GM23338 (cell line): Measurements from ENCODE around the gene PKNOX2. TPM values are rescaled to one million over a fixed set of nuclear protein-coding genes. Genes with fewer than 3 reads are reported as not detected.

Experiments
- ATAC-seq: fragments of 200-7000 bp; cut with Tn5 transposase; 3 replicates; pipeline ENCODE4 v1.9.1; 2020
- DNase-seq: peaks from one replicate; pipeline ENCODE4 v3.0.0-alpha.2; 2015; ENCODE audit warnings: low spot score
- H2AFZ ChIP-seq: fragments of 200-600 bp; sonication (generic); 2 replicates; pipeline ENCODE4 v1.8.0; 2016; ENCODE audit warnings: antibody characterized with exemption, mild to moderate bottlenecking, moderate library complexity
- H3F3A ChIP-seq: fragments of 200-600 bp; sonication (generic); replicated peaks from 2 replicates; pipeline ENCODE4 v1.8.0; 2017; ENCODE audit warnings: antibody characterized with exemption, mixed run types, low read depth
- H3K27ac ChIP-seq: fragments of 200-600 bp; sonication (generic); 2 replicates; pipeline ENCODE4 v1.6.1; 2016; ENCODE audit warnings: low read depth
- H3K27me3 ChIP-seq: fragments of 200-600 bp; sonication (generic); 2 replicates; pipeline ENCODE4 v1.8.0; 2016; ENCODE audit warnings: mild to moderate bottlenecking, mixed run types, moderate library complexity; ENCODE audit not compliant: insufficient read depth
- H3K36me3 ChIP-seq: fragments of 200-600 bp; sonication (generic); 2 replicates; pipeline ENCODE4 v1.8.0; 2016; ENCODE audit warnings: mild to moderate bottlenecking; ENCODE audit not compliant: insufficient read depth
- H3K4me1 ChIP-seq: fragments of 200-600 bp; sonication (generic); 2 replicates; pipeline ENCODE4 v1.8.0; 2016; ENCODE audit warnings: mild to moderate bottlenecking, moderate library complexity; ENCODE audit not compliant: insufficient read depth
- H3K4me2 ChIP-seq: fragments of 200-600 bp; sonication (generic); 2 replicates; pipeline ENCODE4 v1.7.1; 2017; ENCODE audit warnings: mixed run types
- H3K4me3 ChIP-seq: fragments of 200-600 bp; sonication (generic); 2 replicates; pipeline ENCODE4 v1.6.1; 2016; ENCODE audit warnings: mixed run types
- H3K79me2 ChIP-seq: fragments of 200-600 bp; sonication (generic); replicated peaks from 2 replicates; pipeline ENCODE4 v1.8.0; 2017; ENCODE audit warnings: mild to moderate bottlenecking; ENCODE audit not compliant: insufficient read depth
- H3K9me2 ChIP-seq: fragments of 200-600 bp; sonication (generic); 2 replicates; pipeline ENCODE4 v1.8.0; 2017; ENCODE audit not compliant: insufficient read depth
- H4K20me1 ChIP-seq: fragments of 200-600 bp; sonication (generic); replicated peaks from 2 replicates; pipeline ENCODE4 v1.8.0; 2017; ENCODE audit warnings: mild to moderate bottlenecking; ENCODE audit not compliant: insufficient read depth
- H3K27ac Mint-ChIP-seq: 2 replicates; pipeline ENCODE4 v1.8.0; 2020; ENCODE audit warnings: inconsistent platforms, mild to moderate bottlenecking, moderate library complexity, mixed read lengths
- H3K27me3 Mint-ChIP-seq: 3 replicates; pipeline ENCODE4 v1.8.0; 2022; ENCODE audit warnings: low read depth, mild to moderate bottlenecking, moderate library complexity, mixed read lengths, inconsistent platforms; ENCODE audit not compliant: insufficient read depth, poor library complexity
- H3K36me3 Mint-ChIP-seq: 3 replicates; pipeline ENCODE4 v1.8.0; 2021; ENCODE audit warnings: low read depth, mild to moderate bottlenecking, inconsistent platforms, moderate library complexity, mixed read lengths
- H3K4me1 Mint-ChIP-seq: 3 replicates; pipeline ENCODE4 v1.8.0; 2020; ENCODE audit warnings: mild to moderate bottlenecking, inconsistent platforms, mixed read lengths
- H3K4me3 Mint-ChIP-seq: 3 replicates; pipeline ENCODE4 v1.8.0; 2021; ENCODE audit warnings: moderate library complexity, mild to moderate bottlenecking, inconsistent platforms, mixed read lengths
- H3K9me3 Mint-ChIP-seq: 3 replicates; pipeline ENCODE4 v1.8.0; 2020; ENCODE audit warnings: moderate library complexity, mild to moderate bottlenecking, inconsistent platforms, mixed read lengths
- CREB1 ChIP-seq: fragments of 250-450 bp; sonication (Bioruptor Pico); IDR thresholded peaks from 2 replicates; pipeline ENCODE4 v1.5.0; 2020; ENCODE audit warnings: low read depth, mild to moderate bottlenecking, moderate library complexity
- EZH2 ChIP-seq: fragments of 200-600 bp; sonication (generic); IDR thresholded peaks from one replicate; pipeline ENCODE4 v1.8.0; 2017; ENCODE audit warnings: antibody characterized with exemption, mild to moderate bottlenecking, low read depth; ENCODE audit not compliant: unreplicated experiment
- EZH2phosphoT487 ChIP-seq: fragments of 200-600 bp; sonication (generic); IDR thresholded peaks from one replicate; pipeline ENCODE4 v1.8.1; 2018; ENCODE audit warnings: antibody characterized with exemption; ENCODE audit not compliant: unreplicated experiment
- JUNB ChIP-seq: IDR thresholded peaks from one replicate; pipeline ENCODE4 v1.6.1; 2016; ENCODE audit warnings: antibody characterized with exemption; ENCODE audit not compliant: unreplicated experiment
- NANOG ChIP-seq: IDR thresholded peaks from 2 replicates; pipeline ENCODE4 v1.6.1; 2016; ENCODE audit warnings: antibody characterized with exemption, borderline replicate concordance
- POLR2AphosphoS5 ChIP-seq: IDR thresholded peaks from 2 replicates; pipeline ENCODE4 v1.6.1; 2016; ENCODE audit warnings: antibody characterized with exemption, low read depth
- STAT1 ChIP-seq: IDR thresholded peaks from one replicate; pipeline ENCODE4 v1.6.1; 2016; ENCODE audit warnings: antibody characterized with exemption; ENCODE audit not compliant: unreplicated experiment
- ZNF114 ChIP-seq: fragments of 250-450 bp; sonication (Bioruptor Pico); IDR thresholded peaks from 2 replicates; pipeline ENCODE4 v1.5.0; 2020; ENCODE audit warnings: mild to moderate bottlenecking, moderate library complexity
- ZNF331 ChIP-seq: fragments of 250-450 bp; sonication (Bioruptor Pico); IDR thresholded peaks from 2 replicates; pipeline ENCODE4 v1.5.0; 2020; ENCODE audit warnings: low read depth, mild to moderate bottlenecking, moderate library complexity
- polyA plus RNA-seq: library from polyadenylated mRNA; unstranded; fragments of >200 nt; fragmentation: Nextera tagmentation; extraction: Ambion mirVana; gene quantifications from 2 replicates; pipeline ENCODE4 v1.2.1, GENCODE V29; 2016
- total RNA-seq: library from RNA; depleted of rRNA; stranded (reverse); fragments of >200 nt; shearing (Covaris generic); gene quantifications from 2 replicates; pipeline ENCODE4 v1.2.3, GENCODE V29; 2014
- TF ChIP-seq, protein P1 (sequence below): IDR thresholded peaks from one replicate; pipeline ENCODE4 v1.6.1; 2018; ENCODE audit warnings: antibody characterized with exemption; ENCODE audit not compliant: unreplicated experiment
- TF ChIP-seq, protein P2 (sequence below), 2 experiments: fragments of 200-600 bp in 1 of 2; sonication (generic) in 1 of 2; conservative IDR thresholded peaks; 2 replicates each; pipeline versions ENCODE4 v1.5.1 to v1.6.1; 2016 to 2017; ENCODE audit warnings: antibody characterized with exemption in 2 of 2, low read depth in 2 of 2, mild to moderate bottlenecking in 2 of 2, moderate library complexity in 1 of 2
- TF ChIP-seq, protein P3 (sequence below): IDR thresholded peaks from 2 replicates; pipeline ENCODE4 v1.6.1; 2016; ENCODE audit warnings: antibody characterized with exemption

The PKNOX2 gene
- total and polyA plus RNA-seq, 2 experiments from 2014 or later = 0.42 to 0.83 TPM

DNA sequence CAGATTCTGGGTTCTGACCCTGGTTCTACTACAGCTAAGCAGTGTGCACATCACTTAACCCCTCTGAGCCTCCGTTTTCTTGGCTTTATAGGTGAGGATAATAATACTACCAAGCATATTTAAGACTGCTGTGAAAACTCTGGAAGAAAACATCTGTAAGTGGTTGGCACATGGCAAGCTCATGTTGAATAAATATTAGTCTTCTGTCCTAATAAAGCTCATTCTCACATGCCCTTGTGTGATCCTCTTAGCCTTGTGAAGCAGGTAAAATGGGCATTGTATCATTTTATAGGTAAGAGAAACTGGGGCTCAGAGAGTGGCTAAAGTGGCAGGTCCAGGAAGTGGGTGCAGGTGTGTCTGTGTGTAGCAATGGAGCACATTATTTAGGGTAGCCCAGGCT, 8.5 kb downstream of the PKNOX2 start:
- peaks cover 36% of the 10 kb centered on the region for H3K4me1 ChIP-seq
- H3K79me2 ChIP-seq = no peaks in the 10 kb centered on the region
- no peaks in the 10 kb centered on the region for H3K36me3 ChIP-seq
- Mint-ChIP-seq H3K36me3 (no peaks in the 10 kb centered on the region), H3K9me3 (no peaks in the 10 kb centered on the region), H3K4me3 (no peak overlapping the region), H3K4me1 (peaks cover 59% of the 10 kb centered on the region), H3K27me3 (peaks cover 46% of the 10 kb centered on the region), H3K27ac (no peak overlapping the region)
- no peaks in the 10 kb centered on the region for H4K20me1 ChIP-seq
- no peak overlapping the region for H3K4me2 ChIP-seq
- no peak overlapping the region for H3K27ac ChIP-seq
- TF ChIP-seq, protein P1, sequence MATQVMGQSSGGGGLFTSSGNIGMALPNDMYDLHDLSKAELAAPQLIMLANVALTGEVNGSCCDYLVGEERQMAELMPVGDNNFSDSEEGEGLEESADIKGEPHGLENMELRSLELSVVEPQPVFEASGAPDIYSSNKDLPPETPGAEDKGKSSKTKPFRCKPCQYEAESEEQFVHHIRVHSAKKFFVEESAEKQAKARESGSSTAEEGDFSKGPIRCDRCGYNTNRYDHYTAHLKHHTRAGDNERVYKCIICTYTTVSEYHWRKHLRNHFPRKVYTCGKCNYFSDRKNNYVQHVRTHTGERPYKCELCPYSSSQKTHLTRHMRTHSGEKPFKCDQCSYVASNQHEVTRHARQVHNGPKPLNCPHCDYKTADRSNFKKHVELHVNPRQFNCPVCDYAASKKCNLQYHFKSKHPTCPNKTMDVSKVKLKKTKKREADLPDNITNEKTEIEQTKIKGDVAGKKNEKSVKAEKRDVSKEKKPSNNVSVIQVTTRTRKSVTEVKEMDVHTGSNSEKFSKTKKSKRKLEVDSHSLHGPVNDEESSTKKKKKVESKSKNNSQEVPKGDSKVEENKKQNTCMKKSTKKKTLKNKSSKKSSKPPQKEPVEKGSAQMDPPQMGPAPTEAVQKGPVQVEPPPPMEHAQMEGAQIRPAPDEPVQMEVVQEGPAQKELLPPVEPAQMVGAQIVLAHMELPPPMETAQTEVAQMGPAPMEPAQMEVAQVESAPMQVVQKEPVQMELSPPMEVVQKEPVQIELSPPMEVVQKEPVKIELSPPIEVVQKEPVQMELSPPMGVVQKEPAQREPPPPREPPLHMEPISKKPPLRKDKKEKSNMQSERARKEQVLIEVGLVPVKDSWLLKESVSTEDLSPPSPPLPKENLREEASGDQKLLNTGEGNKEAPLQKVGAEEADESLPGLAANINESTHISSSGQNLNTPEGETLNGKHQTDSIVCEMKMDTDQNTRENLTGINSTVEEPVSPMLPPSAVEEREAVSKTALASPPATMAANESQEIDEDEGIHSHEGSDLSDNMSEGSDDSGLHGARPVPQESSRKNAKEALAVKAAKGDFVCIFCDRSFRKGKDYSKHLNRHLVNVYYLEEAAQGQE = no peak
- no peak for TF ChIP-seq NANOG
- TF ChIP-seq, protein P2, sequence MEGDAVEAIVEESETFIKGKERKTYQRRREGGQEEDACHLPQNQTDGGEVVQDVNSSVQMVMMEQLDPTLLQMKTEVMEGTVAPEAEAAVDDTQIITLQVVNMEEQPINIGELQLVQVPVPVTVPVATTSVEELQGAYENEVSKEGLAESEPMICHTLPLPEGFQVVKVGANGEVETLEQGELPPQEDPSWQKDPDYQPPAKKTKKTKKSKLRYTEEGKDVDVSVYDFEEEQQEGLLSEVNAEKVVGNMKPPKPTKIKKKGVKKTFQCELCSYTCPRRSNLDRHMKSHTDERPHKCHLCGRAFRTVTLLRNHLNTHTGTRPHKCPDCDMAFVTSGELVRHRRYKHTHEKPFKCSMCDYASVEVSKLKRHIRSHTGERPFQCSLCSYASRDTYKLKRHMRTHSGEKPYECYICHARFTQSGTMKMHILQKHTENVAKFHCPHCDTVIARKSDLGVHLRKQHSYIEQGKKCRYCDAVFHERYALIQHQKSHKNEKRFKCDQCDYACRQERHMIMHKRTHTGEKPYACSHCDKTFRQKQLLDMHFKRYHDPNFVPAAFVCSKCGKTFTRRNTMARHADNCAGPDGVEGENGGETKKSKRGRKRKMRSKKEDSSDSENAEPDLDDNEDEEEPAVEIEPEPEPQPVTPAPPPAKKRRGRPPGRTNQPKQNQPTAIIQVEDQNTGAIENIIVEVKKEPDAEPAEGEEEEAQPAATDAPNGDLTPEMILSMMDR (conservative IDR thresholded peaks at IDR 0.05; ENCODE audit: low read depth in 2 of 2) = no peak
- no peak for TF ChIP-seq STAT1
- TF ChIP-seq ZNF331 (CRISPR knock-in tag) = no peak
- no peak for TF ChIP-seq POLR2AphosphoS5
- no peak for TF ChIP-seq JUNB
- TF ChIP-seq EZH2phosphoT487 = no peak
- TF ChIP-seq EZH2 = no peak
- TF ChIP-seq, protein P3, sequence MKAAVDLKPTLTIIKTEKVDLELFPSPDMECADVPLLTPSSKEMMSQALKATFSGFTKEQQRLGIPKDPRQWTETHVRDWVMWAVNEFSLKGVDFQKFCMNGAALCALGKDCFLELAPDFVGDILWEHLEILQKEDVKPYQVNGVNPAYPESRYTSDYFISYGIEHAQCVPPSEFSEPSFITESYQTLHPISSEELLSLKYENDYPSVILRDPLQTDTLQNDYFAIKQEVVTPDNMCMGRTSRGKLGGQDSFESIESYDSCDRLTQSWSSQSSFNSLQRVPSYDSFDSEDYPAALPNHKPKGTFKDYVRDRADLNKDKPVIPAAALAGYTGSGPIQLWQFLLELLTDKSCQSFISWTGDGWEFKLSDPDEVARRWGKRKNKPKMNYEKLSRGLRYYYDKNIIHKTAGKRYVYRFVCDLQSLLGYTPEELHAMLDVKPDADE = no peak
- TF ChIP-seq CREB1 (CRISPR knock-in tag) = no peak
- TF ChIP-seq ZNF114 (CRISPR knock-in tag) = no peak
- H3K9me2 ChIP-seq = no peaks in the 10 kb centered on the region; the same call in 1 of the 2 replicates
- H2AFZ ChIP-seq = no peak overlapping the region
- no peak overlapping the region for H3K4me3 ChIP-seq
- DNase-seq (no peak), ATAC-seq (no peak)
- peaks cover 37% of the 10 kb centered on the region for H3K27me3 ChIP-seq
- peaks cover 11% of the 10 kb centered on the region; the same call in 1 of the 2 replicates for H3F3A ChIP-seq
